Suppressor macrophage (primary cell): Measurements from ENCODE around the gene IRF9.

Experiments used
- DNase-seq, 4 experiments: peaks; one replicate each; pipeline ENCODE4 v3.0.0-alpha.2; 2020 to 2022

The IRF9 gene

GRCh38 chr14:24177891-24178290 is 16.8 kb downstream of the IRF9 start:
- no peak for DNase-seq

DNA sequence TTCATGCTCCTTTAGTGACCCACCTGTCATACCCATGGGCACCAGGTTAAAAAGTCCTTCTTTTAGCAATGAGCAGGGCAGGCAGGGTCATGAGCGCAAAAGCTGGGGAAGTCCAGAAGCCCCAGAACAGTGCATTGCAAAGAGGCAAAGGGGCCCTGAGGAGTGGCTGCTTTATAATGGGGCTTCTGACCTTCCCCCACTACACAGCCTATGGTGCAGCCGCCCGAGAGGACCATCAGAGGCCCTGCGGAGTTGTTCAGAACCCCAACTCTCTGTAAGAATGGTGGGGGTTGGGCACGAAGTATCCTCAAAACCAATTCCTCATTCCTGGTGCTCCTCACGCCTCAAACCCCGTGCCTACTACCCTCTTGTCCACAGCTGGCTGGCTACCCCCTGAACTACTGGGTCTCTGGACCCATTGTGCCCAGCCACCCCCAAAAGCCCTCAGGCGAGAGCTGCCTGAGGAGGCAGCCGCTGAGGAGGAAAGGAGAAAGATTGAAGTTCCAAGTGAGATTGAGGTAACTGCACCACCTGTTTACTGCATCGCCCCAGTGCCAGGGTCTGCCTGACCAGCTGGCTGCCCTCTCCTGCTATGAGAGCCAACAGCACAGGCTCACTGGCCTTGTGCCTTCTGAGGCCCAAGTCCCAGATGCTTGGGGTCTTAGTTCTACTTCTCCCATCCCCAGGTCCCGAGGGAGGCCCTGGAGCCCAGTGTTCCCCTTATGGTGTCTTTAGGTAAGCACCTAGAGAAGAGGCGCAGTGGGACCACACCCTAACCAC is 17.5 kb downstream of the IRF9 start:
- no peak for DNase-seq

DNA sequence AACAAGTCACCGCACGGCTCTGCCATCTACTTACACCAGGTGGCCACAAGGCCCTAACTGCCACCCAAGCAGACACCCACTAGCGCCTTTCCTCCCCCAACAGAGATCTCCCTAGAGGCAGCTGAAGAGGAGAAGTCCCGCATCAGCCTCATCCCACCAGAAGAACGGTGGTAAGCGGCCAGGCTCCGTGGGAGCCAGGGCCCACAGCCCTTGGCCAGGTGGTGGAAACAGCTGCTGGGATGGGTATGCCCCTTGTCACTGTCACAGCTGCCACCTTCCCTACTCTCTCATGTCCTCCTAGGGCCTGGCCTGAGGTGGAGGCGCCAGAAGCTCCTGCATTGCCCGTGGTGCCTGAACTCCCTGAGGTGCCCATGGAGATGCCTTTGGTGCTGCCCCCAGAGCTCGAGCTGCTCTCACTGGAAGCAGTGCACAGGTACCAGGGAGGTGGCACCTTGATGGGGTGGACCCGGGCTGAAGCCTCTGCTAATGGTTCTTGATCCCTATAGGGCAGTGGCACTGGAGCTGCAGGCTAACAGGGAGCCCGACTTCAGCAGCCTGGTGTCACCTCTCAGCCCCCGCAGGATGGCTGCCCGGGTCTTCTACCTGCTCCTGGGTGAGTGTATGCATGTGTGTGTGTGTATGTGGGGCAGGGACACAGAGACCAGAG is 18.4 kb downstream of the IRF9 start:
- DNase-seq, result no peak

DNA sequence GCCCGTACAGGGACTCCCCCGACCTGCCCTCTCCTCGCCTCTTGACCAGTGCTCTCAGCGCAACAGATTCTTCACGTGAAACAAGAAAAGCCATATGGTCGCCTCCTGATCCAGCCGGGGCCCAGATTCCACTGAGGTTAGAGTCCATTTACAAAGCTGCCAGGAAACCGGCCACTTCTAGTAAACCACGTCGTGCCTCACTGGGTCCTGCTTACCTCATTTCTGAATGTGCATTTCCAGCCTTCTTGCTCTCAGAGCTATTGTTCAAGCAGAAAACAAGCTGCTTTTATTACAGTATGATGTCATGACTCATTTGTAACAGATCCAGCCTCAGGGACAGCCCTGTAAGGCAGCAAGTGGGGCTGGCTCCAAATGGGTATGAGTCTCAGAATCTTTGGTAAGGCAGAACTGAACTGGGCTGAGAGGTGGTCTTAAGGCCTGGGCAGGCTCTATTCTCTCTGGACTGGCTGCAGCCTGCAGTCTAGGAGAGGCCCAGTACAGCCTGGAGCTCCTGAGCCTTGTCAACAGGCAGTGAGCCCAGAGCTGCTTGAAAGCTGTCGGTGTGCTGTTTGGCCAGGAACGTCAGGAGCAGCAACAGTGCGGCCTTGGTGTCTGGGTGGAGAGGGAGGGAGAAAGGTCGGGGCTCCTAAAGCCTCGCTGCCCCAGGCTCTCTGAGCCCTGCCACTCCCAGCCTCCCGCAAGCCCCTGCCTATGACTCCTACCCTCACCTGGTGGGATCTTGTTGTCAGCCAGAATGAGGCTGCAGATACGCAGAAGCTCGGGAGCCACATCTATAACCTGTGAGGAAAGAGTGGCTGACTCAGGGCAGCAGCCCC is 19.1 kb downstream of the IRF9 start:
- no peak for DNase-seq

- no peak for DNase-seq
Observed at GRCh38 chr14:24181371-24182077, 20.5 kb downstream of the IRF9 start.

GRCh38 chr14:24182110-24182882 is 21.2 kb downstream of the IRF9 start:
- DNase-seq, result no peak

GRCh38 chr14:24183014-24183481 is 22.0 kb downstream of the IRF9 start:
- DNase-seq, result no peak

- DNase-seq, result no peak
Observed at GRCh38 chr14:24184104-24184970, 23.3 kb downstream of the IRF9 start.

DNA sequence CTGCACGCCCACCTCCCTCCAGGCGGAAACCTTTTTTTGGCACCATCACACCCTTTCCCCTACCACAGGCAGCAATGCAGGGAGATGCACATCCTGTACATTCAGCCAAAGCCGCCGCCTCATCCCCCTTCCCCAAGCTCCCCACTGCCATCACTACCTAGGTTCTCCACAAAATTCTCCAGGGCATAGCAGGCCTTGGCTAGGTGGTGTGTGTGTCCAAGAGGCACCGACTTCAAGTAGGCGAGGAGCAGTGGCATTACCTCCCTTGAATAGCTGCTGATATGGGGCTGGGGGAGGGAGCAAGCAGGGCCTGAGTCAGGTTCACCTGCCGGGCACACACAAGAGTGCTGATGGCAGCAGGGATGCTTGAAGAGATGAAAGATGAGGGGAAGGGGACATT is 24.0 kb downstream of the IRF9 start:
- no peak for DNase-seq

GRCh38 chr14:24185741-24186140 is 24.7 kb downstream of the IRF9 start:
- DNase-seq, result no peak

- DNase-seq, result no peak
Observed at GRCh38 chr14:24186831-24187538, 25.9 kb downstream of the IRF9 start.

DNA sequence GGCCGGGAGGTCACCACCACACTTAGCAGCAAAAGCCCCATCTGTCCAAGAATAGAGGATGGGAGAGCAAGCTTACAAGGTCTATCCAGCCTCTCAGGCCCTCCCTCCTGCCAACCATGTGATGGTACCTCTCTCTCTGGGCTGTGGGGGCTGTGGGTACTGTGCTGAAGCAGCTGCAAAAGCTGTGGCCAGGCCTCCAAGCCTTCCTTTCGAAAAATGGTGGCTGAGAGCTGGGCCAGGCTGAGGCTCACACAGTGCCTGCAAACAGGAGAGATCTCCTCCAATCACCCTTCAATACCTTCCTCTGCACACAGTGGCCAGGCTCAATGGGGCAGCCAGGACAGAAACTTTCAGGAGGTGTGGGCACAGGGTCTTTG is 26.5 kb downstream of the IRF9 start:
- no peak for DNase-seq

- DNase-seq, result peak; percentile 96 to 98 (median 98)
Observed at GRCh38 chr14:24188251-24189058, 27.4 kb downstream of the IRF9 start, which contains the start of gene IPO4. Gene IPO4 (minus strand): TSS chr14:24188816. CDS start chr14:24188787, 29 bp downstream.

- DNase-seq, result peak in 1 of 4 experiments; percentile 4
Observed at GRCh38 chr14:24189059-24189375, 28.0 kb downstream of the IRF9 start.

DNA sequence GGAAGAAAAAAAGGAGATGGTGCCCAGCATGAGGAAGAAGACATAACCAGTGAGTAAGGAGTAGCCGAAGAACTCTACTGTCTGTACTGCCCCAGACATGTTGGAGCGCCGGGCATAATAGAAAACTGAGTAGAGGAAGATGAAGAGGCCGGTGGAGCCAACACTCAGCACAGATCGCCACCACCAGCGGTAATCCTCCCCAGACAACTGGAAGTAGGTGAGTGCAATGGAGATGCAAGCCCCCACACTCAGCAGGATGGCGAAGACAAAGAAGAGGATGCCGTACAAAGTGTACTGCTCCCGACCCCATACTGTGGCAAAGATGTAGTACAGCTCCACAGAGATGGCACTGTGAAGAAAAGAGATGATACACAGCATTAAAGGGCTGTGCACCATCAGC is 28.4 kb downstream of the IRF9 start:
- no peak for DNase-seq

DNA sequence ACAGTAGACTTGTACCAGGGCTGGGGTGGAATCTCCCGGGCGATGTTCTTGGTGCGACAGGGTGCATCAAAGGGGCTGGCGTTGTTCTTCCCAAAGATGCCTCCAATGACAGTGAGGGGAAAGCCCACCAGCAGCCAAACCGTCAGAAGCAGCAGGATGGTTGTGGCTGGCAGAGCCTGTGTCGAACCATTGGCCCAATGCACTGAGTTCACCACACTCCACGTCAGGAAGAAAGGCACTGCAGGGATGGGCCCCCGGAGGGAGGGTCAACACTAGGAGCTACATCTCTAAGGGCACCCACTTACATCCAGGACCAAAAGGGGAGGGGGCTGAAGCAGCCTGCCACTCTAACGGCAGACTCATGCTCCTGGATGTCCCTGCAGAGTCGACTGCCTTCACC is 29.4 kb downstream of the IRF9 start:
- no peak for DNase-seq

DNA sequence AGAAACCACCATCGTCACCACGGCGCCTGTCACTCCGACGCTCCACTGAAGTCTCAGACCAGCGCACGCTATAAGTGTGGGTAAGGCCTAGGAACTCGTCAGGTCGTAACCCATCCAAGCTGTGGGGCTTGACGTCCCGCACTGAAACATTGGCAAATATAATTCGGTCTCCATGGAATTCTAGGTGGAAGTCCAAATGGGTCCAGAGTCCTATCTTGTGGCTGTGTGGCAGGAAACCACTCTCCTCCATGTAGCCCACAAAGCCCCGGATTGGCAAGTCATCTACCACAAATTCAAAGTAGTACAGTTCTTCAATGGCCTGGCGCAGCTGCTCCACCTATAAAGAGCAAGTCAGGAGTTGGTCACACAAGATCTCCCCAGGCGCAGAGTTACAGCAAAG is 31.9 kb downstream of the IRF9 start:
- no peak for DNase-seq

DNA sequence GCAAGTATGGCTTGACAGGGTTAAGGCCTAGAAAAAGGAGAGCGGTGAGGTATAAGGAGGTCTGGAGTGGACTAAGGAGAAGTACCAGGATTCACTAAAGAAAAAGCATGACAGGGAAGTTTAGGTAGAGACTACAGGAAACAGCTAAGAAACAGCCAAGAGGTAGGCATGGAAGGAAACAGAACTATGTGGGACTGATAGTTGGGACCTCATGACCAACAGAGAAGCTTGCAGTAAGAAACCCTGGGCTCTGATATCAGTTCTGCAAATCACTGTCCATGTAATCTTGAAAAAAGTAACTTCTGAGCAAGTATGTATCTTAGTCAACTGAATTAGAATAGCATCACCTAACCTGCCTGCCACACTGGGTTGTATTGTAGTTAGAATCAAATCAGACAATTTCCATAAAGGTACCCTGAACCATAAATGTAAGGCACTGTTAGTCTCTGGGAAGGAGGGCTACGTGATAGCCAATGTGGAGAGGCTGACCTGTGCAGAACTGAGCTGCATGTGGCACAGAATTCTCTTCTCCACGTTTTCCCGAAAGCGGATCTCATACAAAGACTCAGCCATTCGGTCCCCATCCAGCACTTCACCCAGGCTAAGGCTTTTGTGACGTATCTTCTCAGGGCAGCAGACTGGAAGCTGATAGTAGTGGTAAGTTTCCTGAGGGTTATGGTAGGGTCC is 33.3 kb downstream of the IRF9 start:
- peak in 2 of 4 experiments; percentile 20 to 24 for DNase-seq

GRCh38 chr14:24194873-24195185 is 33.8 kb downstream of the IRF9 start:
- peak in 1 of 4 experiments; percentile 1 for DNase-seq
